OCI-LY3 (cell line): ENCODE results near the gene VOPP1.

Experiments used
- H2AFZ ChIP-seq: fragments of 200-600, 300-600 bp; shearing (Covaris generic); 2 replicates; pipeline ENCODE4 v1.6.0; 2014; ENCODE audit warnings: antibody characterized with exemption, low read depth, low read length
- H3K27ac ChIP-seq: fragments of 200-600, 300-600 bp; sonication (generic); 2 replicates; pipeline ENCODE4 v1.5.1; 2014; ENCODE audit warnings: mild to moderate bottlenecking, low read length, moderate library complexity, mixed read lengths
- H3K27me3 ChIP-seq: fragments of 200-600, 300-600 bp; sonication (generic); 2 replicates; pipeline ENCODE4 v1.6.1; 2014; ENCODE audit warnings: low read depth, low read length, mixed read lengths
- H3K36me3 ChIP-seq: fragments of 200-600, 300-600 bp; sonication (generic); replicated peaks from 2 replicates; pipeline ENCODE3; 2014; ENCODE audit warnings: low read depth, low read length, mixed read lengths
- H3K4me1 ChIP-seq: fragments of 300-600, 200-600 bp; sonication (generic); 2 replicates; pipeline ENCODE4 v1.6.1; 2014; ENCODE audit warnings: low read length, mixed read lengths
- H3K4me2 ChIP-seq: fragments of 200-600, 300-600 bp; sonication (generic); 2 replicates; pipeline ENCODE4 v1.6.1; 2014; ENCODE audit warnings: low read length, mixed read lengths
- H3K4me3 ChIP-seq: fragments of 300-600, 200-600 bp; sonication (generic); 2 replicates; pipeline ENCODE4 v1.5.1; 2014; ENCODE audit warnings: antibody characterized with exemption, mild to moderate bottlenecking, low read length, moderate library complexity
- H3K79me2 ChIP-seq: fragments of 300-600, 200-600 bp; shearing (Covaris generic); 2 replicates; pipeline ENCODE4 v1.6.1; 2014; ENCODE audit warnings: mild to moderate bottlenecking, low read length, mixed read lengths
- H3K9ac ChIP-seq: fragments of 300-600, 200-600 bp; shearing (Covaris generic); 2 replicates; pipeline ENCODE4 v1.6.0; 2014; ENCODE audit warnings: mild to moderate bottlenecking, low read length, moderate library complexity
- H3K9me3 ChIP-seq: fragments of 200-600, 300-600 bp; shearing (Covaris generic); 2 replicates; pipeline ENCODE4 v1.6.1; 2014; ENCODE audit warnings: low read length, mixed read lengths; ENCODE audit not compliant: insufficient read depth
- H4K20me1 ChIP-seq: fragments of 200-600, 300-600 bp; sonication (generic); 2 replicates; pipeline ENCODE4 v1.6.1; 2016; ENCODE audit warnings: low read length, mixed read lengths; ENCODE audit not compliant: insufficient read depth
- EZH2phosphoT487 ChIP-seq: fragments of 200-600 bp; shearing (Covaris generic); IDR thresholded peaks from 2 replicates; pipeline ENCODE4 v1.6.1; 2018; ENCODE audit warnings: antibody characterized with exemption, mixed run types, low read depth
- TF ChIP-seq, protein P1 (sequence below): fragments of 200-600, 300-600 bp; sonication (generic); IDR thresholded peaks from 2 replicates; pipeline ENCODE4 v1.5.1; 2014; ENCODE audit warnings: antibody characterized with exemption, low read length, low read depth

VOPP1 gene

GRCh38 chr7:55523366-55523765, 48.9 kb downstream of the VOPP1 start:
- Histone ChIP-seq H3K27ac (peak overlapping the region; percentile 97), H3K4me3 (peak overlapping the region; percentile 32), H3K4me2 (peak overlapping the region; percentile 69), H3K4me1 (peaks cover 98% of the 10 kb centered on the region), H3K36me3 (peaks cover 24% of the 10 kb centered on the region), H3K27me3 (no peaks in the 10 kb centered on the region), H2AFZ (no peak overlapping the region), H3K79me2 (peaks cover 99% of the 10 kb centered on the region), H4K20me1 (no peaks in the 10 kb centered on the region), H3K9me3 (no peaks in the 10 kb centered on the region), H3K9ac (peak overlapping the region; percentile 84)
- TF ChIP-seq EZH2phosphoT487 = no peak
- TF ChIP-seq, protein P1, sequence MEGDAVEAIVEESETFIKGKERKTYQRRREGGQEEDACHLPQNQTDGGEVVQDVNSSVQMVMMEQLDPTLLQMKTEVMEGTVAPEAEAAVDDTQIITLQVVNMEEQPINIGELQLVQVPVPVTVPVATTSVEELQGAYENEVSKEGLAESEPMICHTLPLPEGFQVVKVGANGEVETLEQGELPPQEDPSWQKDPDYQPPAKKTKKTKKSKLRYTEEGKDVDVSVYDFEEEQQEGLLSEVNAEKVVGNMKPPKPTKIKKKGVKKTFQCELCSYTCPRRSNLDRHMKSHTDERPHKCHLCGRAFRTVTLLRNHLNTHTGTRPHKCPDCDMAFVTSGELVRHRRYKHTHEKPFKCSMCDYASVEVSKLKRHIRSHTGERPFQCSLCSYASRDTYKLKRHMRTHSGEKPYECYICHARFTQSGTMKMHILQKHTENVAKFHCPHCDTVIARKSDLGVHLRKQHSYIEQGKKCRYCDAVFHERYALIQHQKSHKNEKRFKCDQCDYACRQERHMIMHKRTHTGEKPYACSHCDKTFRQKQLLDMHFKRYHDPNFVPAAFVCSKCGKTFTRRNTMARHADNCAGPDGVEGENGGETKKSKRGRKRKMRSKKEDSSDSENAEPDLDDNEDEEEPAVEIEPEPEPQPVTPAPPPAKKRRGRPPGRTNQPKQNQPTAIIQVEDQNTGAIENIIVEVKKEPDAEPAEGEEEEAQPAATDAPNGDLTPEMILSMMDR = no peak

DNA sequence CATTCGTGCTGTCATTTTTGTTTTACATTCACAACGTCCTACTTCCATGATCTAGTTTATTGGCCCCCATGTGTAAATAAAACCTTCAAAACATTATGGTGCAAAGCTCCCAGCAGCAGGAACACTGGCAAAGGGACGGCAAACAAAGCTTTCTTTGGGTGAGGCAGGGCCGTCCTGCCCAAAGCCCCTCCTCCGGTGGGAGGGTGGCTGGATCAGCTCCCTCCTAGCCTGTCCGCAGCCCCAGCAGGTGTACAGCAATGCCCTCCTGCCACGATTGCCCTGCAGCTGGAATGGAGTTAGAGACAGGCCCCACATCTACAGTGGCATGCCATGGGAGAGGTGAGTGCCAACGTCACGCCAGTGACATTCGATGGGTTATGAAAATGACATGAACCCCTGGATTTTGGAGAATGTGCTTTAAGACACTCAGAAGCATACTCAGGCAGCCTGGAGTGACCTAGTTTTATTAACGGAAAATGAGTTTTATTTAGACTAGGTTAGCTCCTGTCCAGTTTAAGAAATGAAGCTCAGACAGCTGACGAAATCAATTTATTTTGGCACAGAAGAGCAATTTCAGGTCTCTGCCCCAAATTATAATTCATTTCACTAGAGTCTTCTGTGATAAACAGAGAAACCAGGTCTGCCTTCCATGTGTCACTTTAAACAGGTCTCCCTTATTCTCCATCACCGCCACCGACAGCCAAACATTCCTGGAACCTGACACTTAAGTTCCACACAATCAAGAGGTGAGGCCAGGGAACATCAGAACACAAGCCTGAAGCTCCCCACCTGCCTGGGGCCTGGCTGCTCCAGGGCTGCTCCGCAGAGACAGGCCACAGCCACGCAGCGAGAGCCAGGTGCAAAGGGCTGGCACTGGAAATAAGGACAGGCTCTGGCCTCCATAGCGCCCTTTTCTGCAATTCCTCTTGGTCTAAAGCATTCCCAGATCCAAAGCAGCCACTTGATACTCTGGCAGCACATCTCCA, 50.1 kb downstream of the VOPP1 start:
- H3K9me3 ChIP-seq = no peaks in the 10 kb centered on the region
- H3K79me2 ChIP-seq = peaks cover 100% of the 10 kb centered on the region
- peak overlapping the region; percentile 97 for H3K27ac ChIP-seq
- H3K4me2 ChIP-seq = peak overlapping the region; percentile 69
- TF ChIP-seq, protein P1 = no peak
- peaks cover 28% of the 10 kb centered on the region for H3K36me3 ChIP-seq
- H3K9ac ChIP-seq = peak overlapping the region; percentile 84
- H3K4me1 ChIP-seq = peaks cover 100% of the 10 kb centered on the region
- no peaks in the 10 kb centered on the region for H3K27me3 ChIP-seq
- no peak overlapping the region for H2AFZ ChIP-seq
- no peaks in the 10 kb centered on the region for H4K20me1 ChIP-seq
- peak overlapping the region; percentile 32 for H3K4me3 ChIP-seq

- Histone ChIP-seq H3K27ac (peak overlapping the region; percentile 97), H3K9me3 (no peaks in the 10 kb centered on the region), H3K4me3 (peak overlapping the region; percentile 32), H2AFZ (no peak overlapping the region), H4K20me1 (no peaks in the 10 kb centered on the region), H3K4me1 (peaks cover 96% of the 10 kb centered on the region), H3K9ac (peak overlapping the region; percentile 84), H3K27me3 (no peaks in the 10 kb centered on the region), H3K79me2 (peaks cover 95% of the 10 kb centered on the region), H3K36me3 (peaks cover 28% of the 10 kb centered on the region), H3K4me2 (peak overlapping the region; percentile 69)
- TF ChIP-seq EZH2phosphoT487 = no peak
- TF ChIP-seq, protein P1 = peak; percentile 31
Measured at GRCh38 chr7:55521512-55521911, 50.8 kb downstream of the VOPP1 start.

DNA sequence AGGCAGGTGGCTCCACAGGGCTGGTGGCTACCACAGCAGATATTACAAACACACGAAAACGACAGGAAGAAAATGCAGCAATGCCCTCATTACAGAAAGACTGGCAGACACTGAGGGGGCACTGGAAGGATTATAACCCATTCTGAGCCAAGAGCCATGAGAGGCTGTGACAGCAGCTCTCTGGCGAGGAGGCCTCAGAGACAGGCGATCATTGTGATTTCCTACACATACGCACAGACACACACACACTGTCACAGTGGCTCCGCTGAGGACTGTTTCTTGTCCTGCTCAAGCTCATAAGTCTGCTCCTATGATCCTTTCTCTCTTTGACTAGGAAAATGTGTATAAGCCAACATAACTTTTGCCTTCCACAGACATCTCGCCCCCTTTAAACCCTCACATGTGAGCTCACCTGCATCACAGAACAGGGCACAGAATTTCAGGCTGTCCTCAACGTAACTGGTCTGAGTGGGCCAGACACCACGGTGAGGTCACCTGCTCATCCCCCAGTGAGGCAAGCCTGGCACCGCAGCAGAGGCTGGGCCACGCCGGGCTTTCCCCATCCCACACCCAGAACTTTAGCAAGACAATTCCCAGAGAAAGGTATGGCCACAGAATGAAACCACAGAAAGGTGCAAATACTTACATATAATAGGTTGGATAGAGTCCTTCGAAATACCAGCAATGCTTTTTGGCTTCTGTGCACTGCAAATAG, 51.7 kb downstream of the VOPP1 start:
- peaks cover 28% of the 10 kb centered on the region for H3K36me3 ChIP-seq

More for the DNA sequence above, 51.7 kb downstream of the VOPP1 start:
- Histone ChIP-seq H3K4me3 (peak overlapping the region; percentile 32), H2AFZ (no peak overlapping the region), H3K4me1 (peaks cover 96% of the 10 kb centered on the region), H3K79me2 (peaks cover 95% of the 10 kb centered on the region), H3K27ac (peak overlapping the region; percentile 97), H3K9ac (peak overlapping the region; percentile 84), H3K9me3 (no peaks in the 10 kb centered on the region), H3K27me3 (no peaks in the 10 kb centered on the region), H4K20me1 (no peaks in the 10 kb centered on the region), H3K4me2 (peak overlapping the region; percentile 69)
- no peak for TF ChIP-seq EZH2phosphoT487
- TF ChIP-seq, protein P1 = no peak
